Endodermal cell (in vitro differentiated cells): ENCODE data around the gene PDLIM4. TPM values are rescaled to one million over a fixed set of nuclear protein-coding genes. Genes with fewer than 3 reads are reported as not detected.
A peak's percentile ranks its signal among the peaks of the same experiment; 100 is the strongest.

Experiments
- DNase-seq: peaks from one replicate; pipeline ENCODE4 v3.0.0-alpha.2; 2017
- H3K27ac ChIP-seq: 2 replicates; pipeline ENCODE4 v1.5.1; 2013; ENCODE audit warnings: mild to moderate bottlenecking, low read depth, low read length, moderate library complexity
- H3K27me3 ChIP-seq: 2 replicates; pipeline ENCODE4 v1.6.1; 2013; ENCODE audit warnings: mild to moderate bottlenecking, low read length, moderate library complexity; ENCODE audit not compliant: insufficient read depth, control insufficient read depth, poor library complexity, severe bottlenecking
- H3K36me3 ChIP-seq: 2 replicates; pipeline ENCODE4 v1.7.0; 2013; ENCODE audit warnings: mild to moderate bottlenecking, low read length, moderate library complexity; ENCODE audit not compliant: control insufficient read depth, insufficient read depth
- H3K4me1 ChIP-seq: one replicate; pipeline ENCODE4 v1.7.0; 2013; ENCODE audit warnings: low read length; ENCODE audit not compliant: control insufficient read depth, insufficient read depth
- H3K4me3 ChIP-seq: 2 replicates; pipeline ENCODE4 v1.5.1; 2013; ENCODE audit warnings: mild to moderate bottlenecking, low read length, moderate library complexity
- H3K9ac ChIP-seq: 2 replicates; pipeline ENCODE4 v1.6.1; 2013; ENCODE audit warnings: mild to moderate bottlenecking, low read length, moderate library complexity; ENCODE audit not compliant: poor library complexity, severe bottlenecking; ENCODE audit errors: extremely low read depth
- H3K9me3 ChIP-seq: 2 replicates; pipeline ENCODE4 v1.6.1; 2013; ENCODE audit warnings: mild to moderate bottlenecking, low read length, moderate library complexity; ENCODE audit not compliant: control insufficient read depth
- H3K27ac Mint-ChIP-seq: 2 replicates; pipeline ENCODE4 v1.8.0; 2020; ENCODE audit warnings: mixed read lengths
- H3K27me3 Mint-ChIP-seq: 2 replicates; pipeline ENCODE4 v1.8.0; 2021; ENCODE audit warnings: mild to moderate bottlenecking, mixed read lengths; ENCODE audit not compliant: insufficient read depth
- H3K36me3 Mint-ChIP-seq: 2 replicates; pipeline ENCODE4 v1.8.0; 2020; ENCODE audit warnings: low read depth, mixed read lengths
- H3K4me1 Mint-ChIP-seq: 2 replicates; pipeline ENCODE4 v1.8.0; 2020; ENCODE audit warnings: mixed read lengths
- H3K4me3 Mint-ChIP-seq: 2 replicates; pipeline ENCODE4 v1.8.0; 2020; ENCODE audit warnings: mild to moderate bottlenecking, moderate library complexity, mixed read lengths
- H3K9me3 Mint-ChIP-seq: 2 replicates; pipeline ENCODE4 v1.8.0; 2020; ENCODE audit warnings: mild to moderate bottlenecking, mixed read lengths
- WGBS, 2 experiments: methylation state at CpG; one replicate each; pipeline versions ENCODE4 v1.1.5 to v1.1.7; 2013; ENCODE audit warnings: missing lambda C conversion rate in 2 of 2, mixed read lengths in 1 of 2; ENCODE audit not compliant: insufficient coverage in 1 of 2, insufficient read length in 1 of 2; 5-methylcytosine and 5-hydroxymethylcytosine counted together
- total RNA-seq, 2 donors: library from RNA; stranded (reverse); fragmentation: NEBNext Ultra II Directional in 1 of 2; extraction: Animal tissue kit (Norgen Biotek cat#: 25700) in 1 of 2; gene quantifications; 2 replicates in 1 of 2; 3 replicates in 1 of 2; pipeline ENCODE4 v1.2.1, GENCODE V29; 2021
- TF ChIP-seq, protein P1 (sequence below): fragments of 200-600 bp; sonication (generic); conservative IDR thresholded peaks from 2 replicates; pipeline ENCODE4 v1.5.0; 2021; ENCODE audit warnings: antibody characterized with exemption, mild to moderate bottlenecking

The PDLIM4 gene
- total RNA-seq, 2 donors from 2014 or later = 9.0 to 11.2 TPM

DNA sequence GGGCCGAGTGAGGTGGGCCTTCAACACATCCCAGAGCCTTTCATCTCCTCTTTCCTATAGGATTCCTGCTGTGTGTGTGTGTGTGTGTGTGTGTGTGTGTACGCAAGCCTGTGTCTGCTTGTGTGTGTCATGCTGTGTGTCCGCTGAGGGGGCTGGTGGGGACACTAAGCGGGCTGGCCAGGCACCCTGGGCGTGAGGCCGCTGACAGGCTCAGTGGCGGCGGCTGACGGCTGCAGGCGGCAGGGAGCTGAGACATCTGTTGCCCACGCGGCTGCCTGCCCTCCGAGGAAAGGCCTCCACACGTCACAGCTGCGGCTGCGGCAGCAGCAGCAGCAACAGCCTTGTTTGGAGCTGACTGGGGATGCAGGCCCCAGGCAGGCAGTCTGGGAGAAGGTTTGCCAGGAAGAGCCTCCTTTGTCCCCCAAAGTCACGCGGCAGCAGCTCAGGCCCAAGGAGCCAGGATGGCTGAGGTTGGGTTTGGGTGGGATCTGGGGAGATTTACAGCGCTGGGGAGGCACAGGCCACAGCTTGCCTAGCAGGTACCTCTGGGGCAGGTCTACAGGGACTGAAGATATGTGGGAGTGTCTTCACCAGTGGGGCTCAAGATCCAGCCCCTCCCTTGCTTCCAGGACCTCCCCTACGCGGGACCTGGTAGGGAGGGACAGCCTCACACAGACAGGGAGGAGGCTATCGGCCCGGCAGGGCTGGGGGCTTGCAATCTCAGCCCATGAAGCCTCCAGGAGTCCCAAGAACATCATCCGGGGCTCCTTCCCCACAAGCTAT is 1.8 kb downstream of the PDLIM4 start:
- Mint-ChIP-seq H3K9me3 (no peaks in the 10 kb centered on the region), H3K27me3 (peaks cover 28% of the 10 kb centered on the region), H3K27ac (no peak overlapping the region), H3K4me1 (no peaks in the 10 kb centered on the region), H3K36me3 (no peaks in the 10 kb centered on the region), H3K4me3 (peak overlapping the region; percentile 69)
- peak; percentile 53 for DNase-seq
- WGBS, 2 experiments = 84 to 90% methylated on average over 12 to 24 of the region's 24 CpGs
- Histone ChIP-seq H3K9me3 (no peaks in the 10 kb centered on the region), H3K36me3 (no peaks in the 10 kb centered on the region), H3K27ac (peak overlapping the region; percentile 88), H3K9ac (no peak overlapping the region), H3K4me1 (no peaks in the 10 kb centered on the region), H3K4me3 (no peak overlapping the region), H3K27me3 (peaks cover 12% of the 10 kb centered on the region)
- TF ChIP-seq, protein P1, sequence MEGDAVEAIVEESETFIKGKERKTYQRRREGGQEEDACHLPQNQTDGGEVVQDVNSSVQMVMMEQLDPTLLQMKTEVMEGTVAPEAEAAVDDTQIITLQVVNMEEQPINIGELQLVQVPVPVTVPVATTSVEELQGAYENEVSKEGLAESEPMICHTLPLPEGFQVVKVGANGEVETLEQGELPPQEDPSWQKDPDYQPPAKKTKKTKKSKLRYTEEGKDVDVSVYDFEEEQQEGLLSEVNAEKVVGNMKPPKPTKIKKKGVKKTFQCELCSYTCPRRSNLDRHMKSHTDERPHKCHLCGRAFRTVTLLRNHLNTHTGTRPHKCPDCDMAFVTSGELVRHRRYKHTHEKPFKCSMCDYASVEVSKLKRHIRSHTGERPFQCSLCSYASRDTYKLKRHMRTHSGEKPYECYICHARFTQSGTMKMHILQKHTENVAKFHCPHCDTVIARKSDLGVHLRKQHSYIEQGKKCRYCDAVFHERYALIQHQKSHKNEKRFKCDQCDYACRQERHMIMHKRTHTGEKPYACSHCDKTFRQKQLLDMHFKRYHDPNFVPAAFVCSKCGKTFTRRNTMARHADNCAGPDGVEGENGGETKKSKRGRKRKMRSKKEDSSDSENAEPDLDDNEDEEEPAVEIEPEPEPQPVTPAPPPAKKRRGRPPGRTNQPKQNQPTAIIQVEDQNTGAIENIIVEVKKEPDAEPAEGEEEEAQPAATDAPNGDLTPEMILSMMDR = no peak

DNA sequence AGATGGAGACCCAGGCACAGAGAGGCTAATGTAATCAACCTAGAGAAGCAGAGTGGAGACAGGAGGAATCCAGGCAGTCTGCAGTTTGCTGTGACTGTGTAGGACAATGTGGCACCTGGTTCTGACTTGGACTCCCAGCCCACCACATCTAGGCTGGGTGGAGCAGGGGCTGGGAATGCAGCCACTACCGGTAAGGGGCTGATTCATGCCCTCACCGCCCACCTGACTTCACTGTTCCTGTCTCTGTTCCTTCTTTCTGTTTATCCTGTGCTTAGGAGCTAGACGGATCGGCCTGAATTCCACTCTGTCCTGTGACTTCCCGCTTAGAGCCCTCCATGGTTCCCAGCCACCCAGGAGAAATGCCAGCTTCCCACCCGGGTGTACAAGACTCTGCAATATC is 2.6 kb downstream of the PDLIM4 start:
- peak; percentile 38 for DNase-seq
- Mint-ChIP-seq H3K4me1 (peaks cover 4% of the 10 kb centered on the region), H3K27ac (no peak overlapping the region), H3K4me3 (no peak overlapping the region), H3K36me3 (no peaks in the 10 kb centered on the region), H3K27me3 (peaks cover 24% of the 10 kb centered on the region), H3K9me3 (no peaks in the 10 kb centered on the region)
- TF ChIP-seq, protein P1 = no peak
- no peak overlapping the region for H3K4me3 ChIP-seq
- H3K36me3 ChIP-seq = no peaks in the 10 kb centered on the region
- peaks cover 12% of the 10 kb centered on the region for H3K27me3 ChIP-seq
- no peaks in the 10 kb centered on the region for H3K9me3 ChIP-seq
- H3K27ac ChIP-seq = no peak overlapping the region
- 88 to 96% methylated on average over 5 to 6 of the region's 6 CpGs for WGBS, 2 experiments
- H3K9ac ChIP-seq = no peak overlapping the region
- H3K4me1 ChIP-seq = no peaks in the 10 kb centered on the region

DNA sequence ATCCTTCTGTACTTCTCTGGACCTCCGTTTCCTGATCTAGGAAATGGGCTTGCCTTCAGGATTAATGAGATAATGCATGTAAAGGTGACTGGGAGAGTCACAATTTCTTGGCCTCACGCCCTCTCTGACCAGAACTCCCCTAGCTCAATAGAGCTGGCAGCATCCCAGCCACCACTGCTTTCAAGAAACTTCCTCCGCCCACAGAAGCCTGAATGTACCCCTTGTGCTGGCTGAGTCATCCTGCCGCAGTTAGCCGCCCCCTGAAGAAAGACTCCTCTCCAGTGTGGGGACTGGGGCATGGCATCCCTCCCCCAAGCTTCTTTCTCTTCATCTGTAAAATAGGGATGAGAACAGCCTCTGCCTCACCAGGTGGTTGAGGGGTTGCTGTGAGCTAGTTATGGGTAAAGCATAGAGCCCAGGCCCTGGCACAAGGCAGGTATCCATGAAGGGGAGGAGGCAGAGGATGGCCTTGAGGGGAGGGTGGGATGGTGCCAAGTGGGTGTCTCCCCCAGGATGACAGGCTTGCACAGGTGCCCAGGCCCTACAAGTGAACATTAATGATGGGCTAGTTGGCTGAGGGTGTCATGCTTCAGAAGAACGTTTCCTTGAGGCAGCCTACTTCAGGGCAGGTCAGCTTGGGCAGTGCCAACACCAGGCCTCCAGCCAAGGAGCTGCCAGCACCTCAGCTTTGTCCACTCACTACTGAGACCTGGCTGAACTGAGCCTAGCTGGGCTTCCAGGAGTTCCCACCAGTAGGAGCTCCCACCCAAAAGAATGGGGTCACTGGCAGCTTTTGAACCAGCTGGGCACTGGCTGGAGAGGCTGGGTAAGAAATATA is 3.4 kb downstream of the PDLIM4 start:
- Histone ChIP-seq H3K4me1 (no peaks in the 10 kb centered on the region), H3K4me3 (no peak overlapping the region), H3K36me3 (no peaks in the 10 kb centered on the region), H3K27me3 (peaks cover 11% of the 10 kb centered on the region), H3K9me3 (no peaks in the 10 kb centered on the region), H3K27ac (no peak overlapping the region), H3K9ac (no peak overlapping the region)
- no peak overlapping the region for H3K27ac Mint-ChIP-seq
- WGBS, 2 experiments = 77 to 82% methylated on average over 3 to 6 of the region's 6 CpGs
- TF ChIP-seq, protein P1 = no peak
- H3K4me3 Mint-ChIP-seq = no peak overlapping the region
- H3K9me3 Mint-ChIP-seq = no peaks in the 10 kb centered on the region
- no peaks in the 10 kb centered on the region for H3K36me3 Mint-ChIP-seq
- peak; percentile 31 for DNase-seq
- peaks cover 15% of the 10 kb centered on the region for H3K27me3 Mint-ChIP-seq
- H3K4me1 Mint-ChIP-seq = peaks cover 4% of the 10 kb centered on the region
